IPS-15b (cell line): Measurements from ENCODE around the gene BBS10.

Experiments
- H3K27me3 ChIP-seq: one replicate; pipeline ENCODE4 v1.6.1; 2013; ENCODE audit warnings: low read length; ENCODE audit not compliant: control insufficient read depth, insufficient read depth
- H3K36me3 ChIP-seq: one replicate; pipeline ENCODE4 v1.6.1; 2013; ENCODE audit warnings: low read length; ENCODE audit not compliant: control insufficient read depth, insufficient read depth
- H3K4me1 ChIP-seq: one replicate; pipeline ENCODE4 v1.6.1; 2013; ENCODE audit warnings: mild to moderate bottlenecking, low read length; ENCODE audit not compliant: control insufficient read depth, insufficient read depth
- H3K4me3 ChIP-seq: one replicate; pipeline ENCODE4 v1.5.1; 2013; ENCODE audit warnings: low read depth, low read length
- H3K9ac ChIP-seq: one replicate; pipeline ENCODE4 v1.6.1; 2013; ENCODE audit warnings: low read depth, mild to moderate bottlenecking, low read length
- H3K9me3 ChIP-seq: one replicate; pipeline ENCODE4 v1.6.1; 2013; ENCODE audit warnings: mild to moderate bottlenecking, low read length; ENCODE audit not compliant: control insufficient read depth, insufficient read depth

The BBS10 gene

GRCh38 chr12:76300297-76300665 is 47.9 kb downstream of the BBS10 start:
- Histone ChIP-seq H3K9ac (no peak overlapping the region), H3K4me1 (no peaks in the 10 kb centered on the region), H3K36me3 (no peaks in the 10 kb centered on the region), H3K9me3 (no peaks in the 10 kb centered on the region), H3K4me3 (no peak overlapping the region), H3K27me3 (no peaks in the 10 kb centered on the region)

- no peak overlapping the region for H3K4me3 ChIP-seq
- H3K27me3 ChIP-seq, result no peaks in the 10 kb centered on the region
- H3K4me1 ChIP-seq, result no peaks in the 10 kb centered on the region
- no peaks in the 10 kb centered on the region for H3K36me3 ChIP-seq
- no peaks in the 10 kb centered on the region for H3K9me3 ChIP-seq
- no peak overlapping the region for H3K9ac ChIP-seq
These were observed 48.5 kb downstream of the BBS10 start for GRCh38 chr12:76299536-76300296.
